Esophagus squamous epithelium (tissue), 5 donors: ENCODE data around the gene NCAM1. TPM values are rescaled to one million over a fixed set of nuclear protein-coding genes. Genes with fewer than 3 reads are reported as not detected.

Experiments used
- DNase-seq: peaks from one replicate; lab custom pipeline; 2025; lab: John Stamatoyannopoulos, UW
- H3K27ac ChIP-seq, 4 donors: fragments of 200-600 bp; sonication (generic); one replicate each; pipeline ENCODE4 v1.5.1; 2016 to 2019; ENCODE audit warnings: mild to moderate bottlenecking in 1 of 4
- H3K27me3 ChIP-seq, 4 donors: fragments of 200-600 bp; sonication (generic); 1 replicate in 3 of 4; 2 replicates in 1 of 4; pipeline versions ENCODE4 v1.5.1 to v1.6.0; 2017 to 2021; ENCODE audit warnings: antibody characterized with exemption in 1 of 4
- H3K36me3 ChIP-seq, 3 donors: fragments of 200-600 bp; sonication (generic); one replicate each; pipeline ENCODE4 v1.5.1; 2016 to 2019
- H3K4me1 ChIP-seq, 3 donors: fragments of 200-600 bp; sonication (generic); one replicate each; pipeline ENCODE4 v1.5.1; 2017 to 2019
- H3K4me3 ChIP-seq, 4 donors: fragments of 200-600 bp; sonication (generic); 1 replicate in 3 of 4; 2 replicates in 1 of 4; pipeline ENCODE4 v1.5.1; 2016 to 2019; ENCODE audit warnings: mild to moderate bottlenecking in 2 of 4, moderate library complexity in 1 of 4
- H3K9me3 ChIP-seq, 3 donors: fragments of 200-600 bp; sonication (generic); one replicate each; pipeline ENCODE4 v1.5.1; 2016 to 2019
- CTCF ChIP-seq, 6 experiments: fragments of 450-650 bp in 4 of 6; fragments of 200-600 bp in 2 of 6; sonication (generic) in 2 of 6; IDR thresholded peaks; one replicate each; pipeline ENCODE4 v1.5.1; 2016 to 2019; ENCODE audit warnings: antibody characterized with exemption in 6 of 6, mild to moderate bottlenecking in 4 of 6, moderate library complexity in 4 of 6
- POLR2A ChIP-seq, 4 donors: fragments of 450-650 bp; IDR thresholded peaks; one replicate each; pipeline ENCODE4 v1.6.1; 2017; ENCODE audit warnings: antibody characterized with exemption in 4 of 4, mild to moderate bottlenecking in 4 of 4, moderate library complexity in 3 of 4
- WGBS, 2 donors: methylation state at CpG; one replicate each; pipeline ENCODE4 v1.1.5; 2018; 5-methylcytosine and 5-hydroxymethylcytosine counted together
- intact Hi-C: fragments of 100-400 bp; cut with DNase I; formaldehyde crosslinking; loops from one replicate; pipeline ENCODE4 v1.15.0; 2022
- total RNA-seq, 4 donors: library from RNA; depleted of rRNA; stranded (reverse); fragments of >200 nt; gene quantifications; one replicate each; pipeline ENCODE4 v1.1.0, GENCODE V29; 2016
- donor health status: DM: yes; HTN: yes; CAD: no.

NCAM1 gene
- total RNA-seq, 4 donors from 2014 or later = 1.6 to 16.4 (median 2.6) TPM

- H3K4me1 ChIP-seq = no peaks in the 10 kb centered on the region
- no peak overlapping the region for H3K4me3 ChIP-seq
- H3K36me3 ChIP-seq = no peaks in the 10 kb centered on the region
- intact Hi-C loops = loop anchor here (5.0 to 10.0 kb wide), 2 partner anchors 528 to 825 kb away; no protein-coding TSS in a partner anchor
- peaks cover 0 to 5% (median 0%) of the 10 kb centered on the region in 4 donors for H3K27me3 ChIP-seq
- no peaks in the 10 kb centered on the region for H3K9me3 ChIP-seq
- WGBS, 2 donors = 63 to 86% methylated on average over 4 of the region's 4 CpGs
- H3K27ac ChIP-seq = no peak overlapping the region
- TF ChIP-seq POLR2A (IDR thresholded peaks at IDR 0.05) (no peak), CTCF (IDR thresholded peaks at IDR 0.05) (no peak)
- DNase-seq = no peak
Measured at GRCh38 chr11:113119966-113120736, 158.9 kb downstream of the NCAM1 start.

- no peaks in the 10 kb centered on the region for H3K9me3 ChIP-seq
- H3K4me3 ChIP-seq = no peak overlapping the region
- 43 to 50% methylated on average over 1 of the region's 1 CpG for WGBS, 2 donors
- intact Hi-C loops = no loop called here
- H3K4me1 ChIP-seq = no peaks in the 10 kb centered on the region
- peaks cover 0 to 5% (median 0%) of the 10 kb centered on the region in 4 donors for H3K27me3 ChIP-seq
- no peaks in the 10 kb centered on the region for H3K36me3 ChIP-seq
- DNase-seq = no peak
- TF ChIP-seq CTCF (IDR thresholded peaks at IDR 0.05) (no peak), POLR2A (IDR thresholded peaks at IDR 0.05) (no peak)
- H3K27ac ChIP-seq = no peak overlapping the region
Measured at GRCh38 chr11:113121746-113122145, 160.5 kb downstream of the NCAM1 start.

- Histone ChIP-seq H3K27me3 (peaks cover 0 to 5% (median 0%) of the 10 kb centered on the region in 4 donors), H3K4me3 (no peak overlapping the region), H3K27ac (no peak overlapping the region), H3K9me3 (no peaks in the 10 kb centered on the region), H3K4me1 (no peaks in the 10 kb centered on the region), H3K36me3 (no peaks in the 10 kb centered on the region)
- no peak for DNase-seq
- WGBS, 2 donors = 50 to 75% methylated on average over 3 of the region's 3 CpGs
- TF ChIP-seq POLR2A (IDR thresholded peaks at IDR 0.05) (no peak), CTCF (IDR thresholded peaks at IDR 0.05) (no peak)
- intact Hi-C loops = no loop called here
Measured at GRCh38 chr11:113124006-113124405, 162.8 kb downstream of the NCAM1 start.

GRCh38 chr11:113124578-113124977 is 163.4 kb downstream of the NCAM1 start:
- DNase-seq = no peak
- Histone ChIP-seq H3K36me3 (no peaks in the 10 kb centered on the region), H3K27me3 (peaks cover 0 to 5% (median 0%) of the 10 kb centered on the region in 4 donors), H3K9me3 (no peaks in the 10 kb centered on the region), H3K27ac (no peak overlapping the region), H3K4me1 (no peaks in the 10 kb centered on the region), H3K4me3 (no peak overlapping the region)
- TF ChIP-seq CTCF (IDR thresholded peaks at IDR 0.05) (no peak), POLR2A (IDR thresholded peaks at IDR 0.05) (no peak)
- intact Hi-C loops = no loop called here
- 81 to 85% methylated on average over 8 of the region's 8 CpGs for WGBS, 2 donors

- WGBS, 2 donors = 83 to 91% methylated on average over 5 of the region's 5 CpGs
- no peaks in the 10 kb centered on the region for H3K4me1 ChIP-seq
- no peak overlapping the region for H3K27ac ChIP-seq
- H3K4me3 ChIP-seq = no peak overlapping the region
- no peaks in the 10 kb centered on the region for H3K9me3 ChIP-seq
- no peaks in the 10 kb centered on the region for H3K27me3 ChIP-seq
- no peak for DNase-seq
- intact Hi-C loops = no loop called here
- TF ChIP-seq CTCF (IDR thresholded peaks at IDR 0.05) (no peak), POLR2A (IDR thresholded peaks at IDR 0.05) (no peak)
- H3K36me3 ChIP-seq = no peaks in the 10 kb centered on the region
Measured at GRCh38 chr11:113129261-113129992, 168.2 kb downstream of the NCAM1 start.
